HG02970 (cell line): ENCODE data around the gene SLC45A1.
"Not testable (repeated sequence)": the region's sequence is repeated elsewhere in the genome, so short reads cannot be mapped to it uniquely, and the experiment has no call there.

Source experiments
- ATAC-seq: cut with Tn5 transposase; IDR thresholded peaks from one replicate; pipeline ENCODE4 v1.9.1; 2021; ENCODE audit warnings: mild to moderate bottlenecking, moderate library complexity, moderate number of reproducible peaks; ENCODE audit not compliant: unreplicated experiment, low FRiP score

The SLC45A1 gene

GRCh38 chr1:8317647-8318381 lies at the start of gene SLC45A1:
SLC45A1 (plus strand) TSS chr1:8318114; CDS start chr1:8324330, 6,216 bp downstream.
- peak; percentile 62 for ATAC-seq

GRCh38 chr1:8273036-8273435 lies 44.9 kb upstream of the SLC45A1 start:
- ATAC-seq = no peak

DNA sequence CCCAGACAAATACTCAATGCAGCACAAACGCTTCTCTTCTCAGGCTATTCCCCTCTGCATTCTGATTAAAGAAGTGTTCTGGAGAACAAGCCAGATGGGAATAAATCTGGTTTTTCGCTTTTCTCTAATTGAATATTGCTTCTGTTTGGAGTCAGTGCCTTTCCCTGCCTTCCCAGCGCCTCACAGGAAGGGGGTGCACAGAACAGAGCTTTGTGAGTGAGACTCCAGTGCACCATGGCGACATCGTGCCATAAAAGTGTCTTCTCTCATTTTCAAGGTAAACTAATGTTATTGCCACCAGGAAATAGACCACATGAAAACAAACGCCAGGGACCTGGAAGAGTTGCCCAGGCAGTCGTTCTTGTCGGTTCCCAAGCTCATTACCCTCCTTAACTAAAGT lies 43.6 kb upstream of the SLC45A1 start:
- no peak for ATAC-seq

DNA sequence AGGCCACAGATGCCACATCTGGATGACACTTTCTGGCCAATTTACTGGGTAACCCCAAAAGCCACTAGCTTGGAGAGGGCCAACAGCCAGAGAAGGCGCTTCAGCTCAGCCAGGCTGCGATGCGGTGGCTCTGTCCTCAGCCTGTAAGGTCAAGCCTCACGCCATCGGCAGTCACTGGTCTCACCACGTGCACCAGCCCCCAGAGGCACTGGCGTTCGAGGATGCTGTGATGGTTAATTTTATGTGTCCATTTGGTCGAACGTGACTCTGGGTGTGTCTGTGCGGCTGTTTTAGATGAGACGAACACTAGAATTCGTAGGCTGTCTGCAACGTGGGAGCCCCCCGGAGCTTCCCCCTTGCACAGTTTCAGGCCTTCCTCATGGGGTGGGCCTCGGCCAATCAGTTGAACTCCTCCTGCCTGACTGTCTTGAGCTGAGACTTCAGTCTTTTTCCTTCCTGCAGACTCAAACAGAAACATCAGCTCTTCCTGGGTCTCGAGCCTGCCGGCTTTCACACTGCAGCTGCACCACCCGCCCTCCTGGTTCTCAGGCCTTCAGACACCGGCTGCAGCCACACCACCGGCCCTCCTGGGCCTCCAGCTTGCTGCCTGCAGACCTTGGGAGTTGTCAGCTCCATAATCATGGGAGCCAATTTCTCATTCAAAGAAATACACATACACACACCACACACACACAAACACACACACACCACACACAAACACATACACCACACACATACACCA lies 41.6 kb upstream of the SLC45A1 start:
- ATAC-seq = no peak

- ATAC-seq = no peak
Measured at GRCh38 chr1:8276932-8277331, 41.0 kb upstream of the SLC45A1 start.

DNA sequence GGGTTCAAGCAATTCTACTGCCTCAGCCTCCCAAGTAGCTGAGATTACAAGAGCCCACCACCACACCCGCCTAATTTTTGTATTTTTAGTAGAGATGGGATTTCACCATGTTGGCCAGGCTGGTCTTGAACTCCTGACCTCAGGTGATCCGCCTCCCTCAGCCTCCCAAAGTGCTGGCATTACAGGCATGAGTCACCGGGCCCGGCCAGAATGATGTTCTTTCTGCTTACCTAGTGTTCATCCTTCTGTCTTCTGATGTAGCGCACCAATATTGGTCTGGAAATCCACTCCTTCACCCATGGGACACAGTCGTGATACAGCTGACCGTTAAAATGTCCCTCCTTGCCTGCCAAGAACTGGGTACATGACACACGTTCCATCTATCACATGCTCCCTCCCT lies 39.2 kb upstream of the SLC45A1 start:
- not testable (repeated sequence) for ATAC-seq

GRCh38 chr1:8281843-8282509 lies 35.9 kb upstream of the SLC45A1 start:
- ATAC-seq = no peak

DNA sequence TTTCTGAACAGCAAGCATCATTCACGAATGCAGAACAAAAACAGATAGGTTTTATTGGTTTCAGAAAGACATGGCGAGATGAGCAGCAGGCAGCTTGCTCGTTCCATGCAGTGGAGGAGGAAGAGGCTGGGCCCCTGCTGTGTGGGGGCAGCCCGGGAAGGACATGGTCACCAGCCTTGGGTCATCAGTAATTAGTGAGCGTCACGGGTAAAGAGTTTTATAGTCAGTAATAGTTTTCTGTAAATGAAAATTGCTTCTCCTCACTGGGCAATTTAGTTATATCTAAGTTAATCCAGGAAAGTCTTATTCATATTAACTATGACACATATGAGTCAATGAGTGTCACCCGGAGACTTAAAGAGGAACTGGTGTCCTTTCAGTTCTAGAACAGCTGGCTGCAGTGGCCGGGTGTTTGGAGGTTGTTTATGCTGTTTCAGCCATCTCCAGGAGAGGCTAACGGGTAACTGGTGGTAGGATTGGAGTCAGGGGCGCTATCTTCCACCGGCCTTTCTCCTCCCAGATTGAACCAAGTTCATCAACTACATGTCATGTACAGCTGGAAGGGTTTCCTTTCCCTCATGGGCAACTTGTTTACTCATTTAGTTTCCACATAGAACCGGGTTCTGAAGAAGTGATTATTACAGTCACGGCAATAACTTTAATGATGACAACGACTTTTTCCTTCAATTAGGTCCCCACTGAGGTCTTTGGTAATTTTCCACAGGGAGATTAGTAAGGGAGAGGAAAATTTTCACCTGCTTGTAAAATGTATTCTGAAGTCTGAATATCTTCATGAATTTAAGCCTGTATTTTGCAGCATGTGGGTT lies 34.6 kb upstream of the SLC45A1 start:
- peak; percentile 84 for ATAC-seq

GRCh38 chr1:8284127-8284526 lies 33.8 kb upstream of the SLC45A1 start:
- ATAC-seq = no peak

DNA sequence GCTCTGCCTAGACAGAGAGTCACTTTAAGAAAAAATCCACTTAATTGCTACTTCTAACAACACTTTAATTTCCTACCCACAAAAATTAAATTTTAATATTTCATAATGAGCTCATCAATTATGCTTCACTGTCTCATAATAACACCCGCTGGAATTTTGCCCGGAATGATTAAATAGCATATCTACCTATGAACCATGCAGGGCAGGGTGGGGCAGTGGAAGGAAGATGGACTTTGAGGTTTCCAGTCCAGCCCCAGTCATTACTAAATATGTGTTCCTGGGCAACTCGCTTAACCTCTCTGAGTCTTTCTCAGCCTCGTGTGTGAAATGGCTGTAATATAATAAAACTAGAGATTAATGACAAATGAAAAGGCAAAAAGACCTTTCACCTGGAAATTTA lies 32.8 kb upstream of the SLC45A1 start:
- no peak for ATAC-seq

- ATAC-seq = no peak
Measured at GRCh38 chr1:8285965-8286364, 31.9 kb upstream of the SLC45A1 start.

DNA sequence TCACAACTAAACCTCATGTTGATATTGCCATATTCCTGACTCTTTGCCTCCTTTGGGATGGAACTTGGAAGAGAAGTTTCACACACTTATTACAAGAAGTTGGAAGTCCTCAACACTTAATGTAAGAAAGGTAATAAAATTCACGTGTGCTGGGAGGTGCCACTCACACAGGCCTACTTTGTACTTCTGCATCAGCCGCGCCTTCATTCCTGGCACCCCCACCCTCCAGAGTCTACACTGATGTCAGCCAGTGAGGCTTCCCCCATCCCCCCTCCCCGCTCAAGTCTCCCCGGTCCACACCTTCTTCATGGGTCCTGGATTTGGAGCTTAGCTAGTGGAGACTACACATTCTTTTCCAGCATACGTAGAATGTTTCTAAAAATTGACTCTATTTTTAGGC lies 24.8 kb upstream of the SLC45A1 start:
- ATAC-seq = no peak

GRCh38 chr1:8293641-8294169 lies 24.2 kb upstream of the SLC45A1 start:
- ATAC-seq = no peak

DNA sequence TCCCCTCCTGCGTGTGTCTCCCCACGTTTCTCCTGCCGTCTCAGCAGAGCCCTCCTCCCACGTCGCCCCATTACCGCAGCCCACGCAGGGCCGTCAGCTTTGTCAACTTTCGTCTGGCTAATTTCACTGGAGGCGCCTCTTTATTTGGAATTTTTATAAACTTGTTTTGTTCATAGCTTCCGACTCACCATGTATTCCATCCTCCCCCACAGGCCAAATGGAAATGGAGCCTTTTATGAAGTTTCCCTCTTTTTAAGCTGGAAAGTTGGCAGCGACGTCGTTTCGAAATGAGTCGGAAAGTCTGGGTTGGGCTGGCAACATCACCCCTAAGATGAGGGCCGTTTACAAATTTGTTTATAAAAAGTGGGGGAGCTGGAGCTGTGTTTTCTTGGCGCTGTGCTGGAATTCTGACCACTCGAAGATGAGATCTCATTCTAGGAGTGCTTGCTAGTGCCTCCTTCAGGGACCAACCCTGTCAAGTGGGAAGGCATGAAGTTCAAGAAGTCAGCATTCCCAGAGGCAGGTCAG lies 23.7 kb upstream of the SLC45A1 start:
- ATAC-seq = no peak

DNA sequence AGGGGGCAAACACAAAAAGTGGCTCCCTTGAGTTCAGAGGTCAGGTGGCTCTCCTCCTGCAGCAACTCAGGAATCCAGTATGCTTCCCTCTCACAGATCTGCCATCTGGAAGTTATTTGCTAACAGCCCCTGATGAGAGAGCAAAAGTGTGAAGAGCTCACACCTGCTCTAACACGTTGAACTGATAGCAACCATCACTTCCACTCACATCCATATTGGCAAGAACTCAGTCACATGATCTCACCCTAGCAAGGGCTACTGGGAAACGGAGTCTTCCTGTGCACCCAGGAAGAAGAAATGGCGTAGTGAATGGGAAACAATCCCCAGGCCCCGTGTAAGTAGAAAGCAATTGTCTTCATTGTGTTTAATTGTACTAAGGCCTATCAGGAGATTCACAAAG lies 20.7 kb upstream of the SLC45A1 start:
- ATAC-seq = no peak

DNA sequence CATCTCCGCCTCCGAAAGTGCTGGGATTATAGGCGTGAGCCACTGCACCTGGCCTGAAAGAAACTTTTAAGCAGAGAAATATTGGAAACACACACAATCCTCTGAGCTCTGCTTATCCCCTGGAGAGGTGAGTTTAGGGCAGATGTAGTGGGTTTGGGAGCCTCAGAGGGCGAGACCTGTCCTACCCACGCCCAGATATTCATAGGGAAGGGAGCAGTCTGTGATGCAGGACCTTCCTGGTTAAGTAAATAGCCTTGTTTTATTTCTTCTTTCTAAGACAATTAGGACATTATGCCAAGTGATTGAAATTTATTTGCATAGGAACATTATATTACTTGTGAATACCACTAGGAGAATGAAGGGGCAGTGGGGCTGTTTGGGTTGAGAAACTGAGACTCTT lies 18.0 kb upstream of the SLC45A1 start:
- no peak for ATAC-seq

- ATAC-seq = no peak
Measured at GRCh38 chr1:8302081-8302956, 15.6 kb upstream of the SLC45A1 start.

DNA sequence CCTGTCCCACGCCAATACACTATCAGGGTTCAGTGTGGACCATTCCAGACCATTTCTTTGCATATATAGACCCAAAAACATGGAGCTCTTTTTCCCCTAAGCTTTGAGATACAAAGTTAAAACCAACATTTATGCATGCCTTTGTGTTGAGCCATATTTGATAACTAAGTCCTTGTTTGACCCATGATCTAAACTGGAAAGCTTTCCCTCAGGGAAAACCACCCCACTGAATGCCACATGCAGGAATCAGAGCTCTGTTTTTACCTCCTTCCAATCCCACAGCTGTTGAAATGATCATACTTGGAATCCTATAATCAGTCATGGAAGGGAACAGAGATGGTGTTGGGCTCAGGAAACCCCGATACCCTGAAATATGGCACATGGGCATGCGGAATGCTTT lies 14.8 kb upstream of the SLC45A1 start:
- ATAC-seq = no peak

- ATAC-seq = no peak
Measured at GRCh38 chr1:8303876-8304275, 14.0 kb upstream of the SLC45A1 start.
